HEK293T (cell line): ENCODE results near the gene PTX4.

Source experiments
- CTCF ChIA-PET: fragments of 350-600 bp; formaldehyde crosslinking; extraction: SDS; loops from one replicate; lab custom pipeline; 2021; ENCODE audit warnings: antibody characterized with exemption, inconsistent platforms; lab: Yijun Ruan, JAX
- POLR2A ChIA-PET: fragments of 350-600 bp; formaldehyde crosslinking; extraction: SDS; loops from one replicate; lab custom pipeline; 2020; ENCODE audit warnings: antibody characterized with exemption, inconsistent platforms; lab: Yijun Ruan, JAX
- DNase-seq: peaks from one replicate; pipeline ENCODE4 v3.0.0; 2012; ENCODE audit warnings: mixed read lengths; ENCODE audit errors: extremely low spot score
- ARNT ChIP-seq: fragments of 450-650 bp; IDR thresholded peaks from 2 replicates; pipeline ENCODE4 v1.6.1; 2017; ENCODE audit warnings: mild to moderate bottlenecking
- BHLHE40 ChIP-seq: fragments of 450-650 bp; IDR thresholded peaks from 2 replicates; pipeline ENCODE4 v1.6.1; 2016; ENCODE audit warnings: mild to moderate bottlenecking, moderate library complexity, borderline replicate concordance
- CTBP1 ChIP-seq: fragments of 450-650 bp; IDR thresholded peaks from 2 replicates; pipeline ENCODE4 v1.6.1; 2016; ENCODE audit warnings: borderline replicate concordance
- ELF4 ChIP-seq: fragments of 450-650 bp; IDR thresholded peaks from 2 replicates; pipeline ENCODE4 v1.6.1; 2017; ENCODE audit warnings: antibody characterized with exemption
- FOXA1 ChIP-seq: fragments of 450-650 bp; IDR thresholded peaks from 2 replicates; pipeline ENCODE4 v1.6.1; 2016; ENCODE audit warnings: mild to moderate bottlenecking
- FOXK2 ChIP-seq: fragments of 450-650 bp; IDR thresholded peaks from 2 replicates; pipeline ENCODE4 v1.6.1; 2016; ENCODE audit warnings: mild to moderate bottlenecking
- FOXM1 ChIP-seq: fragments of 450-650 bp; IDR thresholded peaks from 2 replicates; pipeline ENCODE4 v1.6.1; 2017; ENCODE audit warnings: mild to moderate bottlenecking, borderline replicate concordance
- HDGF ChIP-seq: fragments of 450-650 bp; IDR thresholded peaks from 2 replicates; pipeline ENCODE4 v1.6.1; 2017; ENCODE audit warnings: antibody characterized with exemption, borderline replicate concordance
- L3MBTL2 ChIP-seq: fragments of 450-650 bp; conservative IDR thresholded peaks from 2 replicates; pipeline ENCODE4 v1.6.1; 2016; ENCODE audit warnings: mild to moderate bottlenecking
- LEF1 ChIP-seq: fragments of 450-650 bp; IDR thresholded peaks from 2 replicates; pipeline ENCODE4 v1.6.1; 2017; ENCODE audit warnings: mild to moderate bottlenecking, borderline replicate concordance
- NFRKB ChIP-seq: fragments of 450-650 bp; IDR thresholded peaks from 2 replicates; pipeline ENCODE4 v1.6.1; 2016; ENCODE audit warnings: mild to moderate bottlenecking, moderate library complexity
- SP1 ChIP-seq: fragments of 450-650 bp; IDR thresholded peaks from 2 replicates; pipeline ENCODE4 v1.6.1; 2017
- SUZ12 ChIP-seq: fragments of 450-650 bp; IDR thresholded peaks from 2 replicates; pipeline ENCODE4 v1.6.1; 2016; ENCODE audit warnings: mild to moderate bottlenecking
- TARDBP ChIP-seq: fragments of 450-650 bp; IDR thresholded peaks from 2 replicates; pipeline ENCODE4 v1.6.1; 2016
- ZNF384 ChIP-seq: fragments of 450-650 bp; IDR thresholded peaks from 2 replicates; pipeline ENCODE4 v1.6.1; 2016
- TF ChIP-seq, protein P1 (sequence below): fragments of 450-650 bp; IDR thresholded peaks from 2 replicates; pipeline ENCODE4 v1.6.1; 2016

The PTX4 gene

DNA sequence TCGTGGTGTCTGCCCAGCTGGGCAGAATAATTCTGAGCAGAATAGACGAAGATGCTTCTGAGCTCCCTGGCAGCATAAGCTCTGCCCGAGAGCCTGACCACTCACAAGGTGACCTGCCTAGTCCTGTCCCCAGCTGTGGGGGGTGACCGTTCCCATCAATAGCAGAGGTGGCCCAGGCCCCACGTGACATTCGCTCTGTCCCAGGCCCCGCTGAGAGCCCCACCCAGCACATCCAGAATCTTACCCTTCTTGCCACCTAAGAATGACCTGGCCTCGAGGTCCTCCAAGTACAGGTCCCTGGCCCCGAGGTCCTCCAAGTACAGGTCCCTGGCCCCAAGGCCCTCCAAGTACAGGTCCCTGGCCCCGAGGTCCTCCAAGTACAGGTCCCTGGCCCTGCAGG, 44.0 kb upstream of the PTX4 start:
- CTCF ChIA-PET = no interaction called here

DNA sequence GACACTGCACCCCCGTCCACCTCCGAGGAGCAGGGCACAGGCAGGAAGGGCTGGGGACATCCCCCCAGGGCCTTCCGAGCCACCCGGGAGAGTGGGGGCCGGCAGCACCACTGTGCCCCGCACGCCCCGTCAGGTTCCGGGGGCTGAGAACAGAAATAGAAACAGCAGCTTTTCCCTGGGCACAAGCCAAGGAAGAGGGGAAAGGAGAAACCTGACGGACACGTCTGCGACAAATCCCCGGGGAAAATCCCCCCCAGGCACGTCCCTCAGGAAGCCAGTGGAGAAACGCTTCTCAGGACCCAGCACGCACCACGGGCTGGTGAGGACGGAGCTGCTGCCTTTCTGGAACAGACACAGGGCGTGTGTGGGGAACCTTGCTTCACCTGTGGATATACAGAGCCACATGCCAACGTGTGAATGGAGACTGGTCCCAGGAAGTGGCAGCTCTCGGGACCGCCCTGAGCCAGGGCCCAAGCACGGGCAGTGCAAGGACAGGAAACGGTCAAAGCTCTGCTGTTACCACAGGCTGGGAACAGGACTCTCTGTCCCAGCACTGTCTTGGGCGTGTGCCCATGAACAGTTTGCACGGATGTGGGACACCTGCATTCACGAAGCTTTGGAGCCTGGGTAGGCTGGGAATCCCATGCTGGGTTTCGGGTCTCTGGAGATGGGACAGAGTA, 43.5 kb upstream of the PTX4 start:
- DNase-seq = no peak
- POLR2A ChIA-PET = no interaction called here
- TF ChIP-seq ELF4 = no peak
- TF ChIP-seq, protein P1, sequence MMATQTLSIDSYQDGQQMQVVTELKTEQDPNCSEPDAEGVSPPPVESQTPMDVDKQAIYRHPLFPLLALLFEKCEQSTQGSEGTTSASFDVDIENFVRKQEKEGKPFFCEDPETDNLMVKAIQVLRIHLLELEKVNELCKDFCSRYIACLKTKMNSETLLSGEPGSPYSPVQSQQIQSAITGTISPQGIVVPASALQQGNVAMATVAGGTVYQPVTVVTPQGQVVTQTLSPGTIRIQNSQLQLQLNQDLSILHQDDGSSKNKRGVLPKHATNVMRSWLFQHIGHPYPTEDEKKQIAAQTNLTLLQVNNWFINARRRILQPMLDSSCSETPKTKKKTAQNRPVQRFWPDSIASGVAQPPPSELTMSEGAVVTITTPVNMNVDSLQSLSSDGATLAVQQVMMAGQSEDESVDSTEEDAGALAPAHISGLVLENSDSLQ = no peak
- TF ChIP-seq FOXK2 = no peak
- no peak for TF ChIP-seq FOXM1
- TF ChIP-seq CTBP1 = no peak
- no peak for TF ChIP-seq ARNT
- TF ChIP-seq LEF1 = no peak
- TF ChIP-seq SP1 = no peak
- no peak for TF ChIP-seq HDGF
- no peak for TF ChIP-seq ZNF384
- TF ChIP-seq SUZ12 = no peak
- no peak for TF ChIP-seq BHLHE40
- no peak for TF ChIP-seq FOXA1
- no peak for TF ChIP-seq NFRKB
- TF ChIP-seq L3MBTL2 = no peak
- no peak for TF ChIP-seq TARDBP
- CTCF ChIA-PET = interaction anchor here (0.6 kb wide), 1 partner anchor 126 kb away, joined by 3 read pairs; no protein-coding TSS in a partner anchor

More for the DNA sequence above, 44.0 kb upstream of the PTX4 start:
- POLR2A ChIA-PET = no interaction called here
- no peak for DNase-seq
- no peak for TF ChIP-seq LEF1

DNA sequence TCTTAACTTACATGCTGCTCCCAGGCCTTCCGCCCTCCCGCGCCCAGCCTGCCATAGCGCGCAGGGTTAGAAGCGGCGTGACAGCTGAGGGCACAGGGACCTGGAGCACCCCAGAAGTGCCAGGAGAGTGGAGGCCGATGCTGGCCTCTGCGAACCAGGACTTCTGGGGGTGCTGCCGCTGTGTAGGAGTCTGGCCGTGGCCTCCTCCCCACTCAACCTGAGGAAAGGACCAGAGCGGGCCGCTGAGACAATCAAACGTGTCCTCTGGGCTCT, 42.8 kb upstream of the PTX4 start:
- ChIA-PET CTCF (interaction anchor here (0.6 kb wide), 1 partner anchor 125 kb away, joined by 3 read pairs; no protein-coding TSS in a partner anchor), POLR2A (no interaction called here)
- TF ChIP-seq HDGF (no peak), FOXK2 (no peak), ELF4 (no peak), L3MBTL2 (no peak), FOXA1 (no peak), ARNT (no peak), ZNF384 (no peak)
- DNase-seq = no peak

DNA sequence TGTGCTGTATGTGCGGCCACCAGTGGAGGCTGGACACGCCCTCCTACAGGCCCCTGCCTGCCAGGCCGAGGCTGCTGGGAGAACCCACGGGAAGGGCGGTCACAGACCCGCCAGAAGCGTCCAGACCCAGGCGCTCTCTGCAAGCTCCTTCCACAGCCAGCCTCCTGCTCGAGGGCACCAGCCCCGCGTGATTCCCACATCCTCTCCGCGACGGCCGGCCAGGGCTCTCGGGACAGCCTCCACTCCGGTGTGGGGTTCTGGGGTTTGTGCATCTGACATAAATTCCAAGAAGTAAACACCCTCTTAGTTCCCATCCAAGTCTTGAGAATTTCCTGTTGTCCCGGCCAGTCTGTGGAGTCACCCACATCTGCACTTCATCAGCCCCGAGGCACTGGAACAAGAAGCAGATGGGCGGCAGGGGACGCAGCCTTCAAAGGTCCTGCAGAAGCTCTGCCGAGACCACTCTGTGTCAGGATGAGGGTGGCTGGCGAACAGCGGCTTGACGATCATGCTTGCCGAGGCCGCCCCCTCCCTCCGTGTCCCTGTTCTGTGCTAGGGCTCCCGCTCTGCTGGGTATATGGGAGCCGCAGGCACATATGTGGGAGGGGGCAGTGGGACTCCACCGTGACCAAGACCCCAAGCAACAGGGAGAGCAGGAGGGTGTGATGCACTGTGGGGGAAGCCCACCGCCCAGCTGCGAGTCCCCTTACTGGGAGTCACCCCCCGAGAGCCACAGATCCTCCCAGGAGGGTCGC, 42.3 kb upstream of the PTX4 start:
- POLR2A ChIA-PET = no interaction called here
- DNase-seq = no peak
- no peak for TF ChIP-seq NFRKB
- no peak for TF ChIP-seq FOXK2
- CTCF ChIA-PET = no interaction called here

DNA sequence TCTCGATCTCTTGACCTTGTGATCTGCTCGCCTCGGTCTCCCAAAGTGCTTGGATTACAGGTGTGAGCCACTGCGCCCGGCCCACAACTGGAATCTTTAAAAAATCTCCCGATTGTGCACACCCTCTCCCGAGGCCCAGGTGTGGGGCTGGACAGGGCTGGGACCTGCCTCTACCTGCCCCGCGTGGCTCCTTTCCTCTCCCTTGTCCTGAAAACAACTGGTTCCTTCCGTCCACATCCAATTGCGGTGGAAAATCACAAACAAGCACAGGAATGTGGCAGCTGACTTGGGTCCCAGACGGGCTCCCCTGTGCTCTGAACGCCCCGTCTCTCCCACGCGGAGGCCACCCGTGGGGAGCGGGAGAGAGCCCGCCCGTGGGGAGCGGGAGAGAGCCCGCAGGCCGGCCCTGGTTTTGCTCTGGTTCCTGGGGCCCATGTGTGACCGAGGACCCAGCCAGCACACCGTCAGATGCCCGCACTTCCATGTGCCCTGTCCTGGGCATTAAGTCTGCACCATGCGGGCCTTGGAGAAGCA, 41.7 kb upstream of the PTX4 start:
- CTCF ChIA-PET = no interaction called here
- POLR2A ChIA-PET = no interaction called here
- no peak for TF ChIP-seq HDGF
- no peak for TF ChIP-seq LEF1
- no peak for TF ChIP-seq SP1
- no peak for TF ChIP-seq ELF4
- no peak for TF ChIP-seq NFRKB
- no peak for TF ChIP-seq ZNF384
- TF ChIP-seq BHLHE40 = no peak
- TF ChIP-seq FOXA1 = no peak
- no peak for TF ChIP-seq SUZ12
- no peak for TF ChIP-seq CTBP1
- TF ChIP-seq FOXM1 = no peak
- TF ChIP-seq FOXK2 = no peak
- TF ChIP-seq, protein P1 = no peak
- TF ChIP-seq ARNT = no peak
- no peak for DNase-seq

DNA sequence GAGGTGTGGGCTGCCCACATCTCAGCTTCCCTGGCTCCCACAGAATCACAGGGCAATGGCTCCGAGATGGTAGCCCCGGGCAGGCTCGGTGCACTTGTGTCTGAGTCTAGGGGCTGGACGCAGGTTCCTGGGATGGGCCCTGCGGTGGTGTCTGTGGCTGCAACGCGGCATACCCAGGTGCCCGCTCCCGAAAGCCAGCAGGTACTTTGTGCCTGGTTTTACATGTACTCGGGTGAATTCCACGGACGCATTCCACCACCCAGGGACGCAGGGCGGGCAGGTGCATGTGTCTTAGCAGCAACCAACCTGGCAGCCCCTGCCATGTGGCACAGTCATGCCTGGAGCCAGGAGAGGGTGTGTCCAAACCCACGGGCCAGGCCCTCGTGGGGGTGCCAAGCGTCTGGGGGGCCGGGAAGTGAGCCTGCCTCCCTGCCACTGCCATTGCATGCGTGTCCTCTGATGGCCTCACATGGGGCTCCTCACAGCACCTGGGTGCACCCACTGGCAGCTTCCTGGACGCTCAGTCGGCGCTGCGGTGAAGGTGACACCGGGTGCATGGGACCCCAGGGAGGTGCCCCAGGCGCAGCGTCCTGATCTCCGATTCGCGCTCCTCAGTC, 40.3 kb upstream of the PTX4 start:
- ChIA-PET POLR2A (no interaction called here), CTCF (no interaction called here)
- TF ChIP-seq FOXA1 = no peak
- no peak for TF ChIP-seq FOXM1
- TF ChIP-seq SUZ12 = no peak
- no peak for TF ChIP-seq L3MBTL2
- TF ChIP-seq NFRKB = no peak
- no peak for TF ChIP-seq FOXK2
- TF ChIP-seq SP1 = no peak
- TF ChIP-seq TARDBP = no peak
- TF ChIP-seq CTBP1 = no peak
- TF ChIP-seq LEF1 = no peak
- DNase-seq = no peak
